ENCODE data around the gene RAB13.

RAB13 gene

DNA sequence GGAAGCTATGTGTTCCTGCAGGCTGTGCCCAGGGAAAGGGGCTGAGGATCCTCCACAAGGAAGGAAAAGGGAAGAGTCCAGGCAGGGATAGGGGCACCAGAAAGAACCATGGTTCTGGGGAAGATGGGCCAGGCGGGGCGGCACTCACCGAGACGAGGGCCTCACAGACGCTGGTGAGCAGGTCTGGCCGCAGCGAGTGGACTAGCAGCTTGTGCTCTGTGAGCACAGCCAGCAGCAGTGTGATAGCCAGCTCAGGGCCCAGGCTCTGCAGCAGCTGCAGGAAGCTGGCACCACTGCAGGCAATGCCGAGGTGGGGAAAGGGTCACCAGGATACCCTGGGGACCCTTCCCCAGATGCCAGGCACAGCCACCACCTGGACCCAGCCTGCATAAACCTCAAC lies 45.4 kb downstream of the RAB13 start:
- H3K79me2 ChIP-seq (ENCODE audit: low read length) = peaks cover 27% of the 10 kb centered on the region
- no peaks in the 10 kb centered on the region; the same call in none of the 2 replicates for H3K36me3 ChIP-seq (replicated peaks; ENCODE audit: insufficient read depth, low read length)
- DNase-seq = no peak
- no peak overlapping the region for H3K4me2 ChIP-seq (ENCODE audit: low read depth, low read length)
- TF ChIP-seq EZH2 (optimal IDR thresholded peaks at IDR 0.05; ENCODE audit: low read depth, low read length) = no peak
- no peak for TF ChIP-seq EZH2phosphoT487 (IDR thresholded peaks at IDR 0.05; ENCODE audit: low read length)
- TF ChIP-seq, protein P1, sequence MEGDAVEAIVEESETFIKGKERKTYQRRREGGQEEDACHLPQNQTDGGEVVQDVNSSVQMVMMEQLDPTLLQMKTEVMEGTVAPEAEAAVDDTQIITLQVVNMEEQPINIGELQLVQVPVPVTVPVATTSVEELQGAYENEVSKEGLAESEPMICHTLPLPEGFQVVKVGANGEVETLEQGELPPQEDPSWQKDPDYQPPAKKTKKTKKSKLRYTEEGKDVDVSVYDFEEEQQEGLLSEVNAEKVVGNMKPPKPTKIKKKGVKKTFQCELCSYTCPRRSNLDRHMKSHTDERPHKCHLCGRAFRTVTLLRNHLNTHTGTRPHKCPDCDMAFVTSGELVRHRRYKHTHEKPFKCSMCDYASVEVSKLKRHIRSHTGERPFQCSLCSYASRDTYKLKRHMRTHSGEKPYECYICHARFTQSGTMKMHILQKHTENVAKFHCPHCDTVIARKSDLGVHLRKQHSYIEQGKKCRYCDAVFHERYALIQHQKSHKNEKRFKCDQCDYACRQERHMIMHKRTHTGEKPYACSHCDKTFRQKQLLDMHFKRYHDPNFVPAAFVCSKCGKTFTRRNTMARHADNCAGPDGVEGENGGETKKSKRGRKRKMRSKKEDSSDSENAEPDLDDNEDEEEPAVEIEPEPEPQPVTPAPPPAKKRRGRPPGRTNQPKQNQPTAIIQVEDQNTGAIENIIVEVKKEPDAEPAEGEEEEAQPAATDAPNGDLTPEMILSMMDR (IDR thresholded peaks at IDR 0.05; ENCODE audit: low read length) = no peak
- H3F3A ChIP-seq (ENCODE audit: insufficient read depth, low read length) = peaks cover 11% of the 10 kb centered on the region; the same call in 1 of the 2 replicates
- H3K9me2 ChIP-seq (replicated peaks; ENCODE audit: insufficient read depth, low read length) = no peaks in the 10 kb centered on the region
- H3K27me3 ChIP-seq (replicated peaks; ENCODE audit: insufficient read depth, low read length) = no peaks in the 10 kb centered on the region
- no peak overlapping the region for H3K9ac ChIP-seq (ENCODE audit: low read length)
- H3K4me1 ChIP-seq (ENCODE audit: low read length) = no peaks in the 10 kb centered on the region; the same call in 1 of the 2 replicates
- no peak overlapping the region for H2AFZ ChIP-seq (ENCODE audit: low read length)
- no peak overlapping the region for H3K4me3 ChIP-seq (ENCODE audit: low read length)
- H3K27ac ChIP-seq (ENCODE audit: low read length) = no peak overlapping the region
- H3K9me3 ChIP-seq (replicated peaks; ENCODE audit: insufficient read depth, low read length) = no peaks in the 10 kb centered on the region
- H4K20me1 ChIP-seq (ENCODE audit: insufficient read depth, low read length) = no peaks in the 10 kb centered on the region

DNA sequence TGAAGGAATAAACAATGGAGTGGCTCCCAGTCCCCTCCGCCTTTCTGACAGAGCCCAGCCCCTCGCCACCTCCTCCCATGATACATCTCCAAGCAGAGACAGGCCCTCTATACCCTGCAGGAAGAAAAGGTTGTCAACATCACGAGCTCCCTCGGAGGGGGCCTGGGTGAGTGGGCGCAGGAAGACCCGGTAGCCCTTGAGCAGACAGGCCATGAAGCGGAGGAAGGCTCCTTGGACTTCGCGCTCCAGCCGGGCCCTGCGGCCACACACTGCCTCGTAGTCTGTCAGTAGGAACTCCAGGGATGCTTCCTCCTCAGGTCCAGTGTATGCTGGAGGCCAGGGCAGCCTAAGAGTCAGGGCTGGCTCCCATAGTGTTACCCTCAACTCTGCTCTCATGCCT lies 46.7 kb downstream of the RAB13 start:
- Histone ChIP-seq H4K20me1 (ENCODE audit: insufficient read depth, low read length) (no peaks in the 10 kb centered on the region), H3K27ac (ENCODE audit: low read length) (no peak overlapping the region), H3K36me3 (replicated peaks; ENCODE audit: insufficient read depth, low read length) (no peaks in the 10 kb centered on the region; the same call in none of the 2 replicates), H3F3A (ENCODE audit: insufficient read depth, low read length) (no peaks in the 10 kb centered on the region), H3K4me3 (ENCODE audit: low read length) (no peak overlapping the region), H3K9ac (ENCODE audit: low read length) (no peak overlapping the region), H3K4me1 (ENCODE audit: low read length) (no peaks in the 10 kb centered on the region), H3K79me2 (ENCODE audit: low read length) (peaks cover 14% of the 10 kb centered on the region), H2AFZ (ENCODE audit: low read length) (no peak overlapping the region), H3K4me2 (ENCODE audit: low read depth, low read length) (no peak overlapping the region), H3K9me2 (replicated peaks; ENCODE audit: insufficient read depth, low read length) (no peaks in the 10 kb centered on the region), H3K27me3 (replicated peaks; ENCODE audit: insufficient read depth, low read length) (no peaks in the 10 kb centered on the region), H3K9me3 (replicated peaks; ENCODE audit: insufficient read depth, low read length) (no peaks in the 10 kb centered on the region)
- no peak for TF ChIP-seq EZH2 (optimal IDR thresholded peaks at IDR 0.05; ENCODE audit: low read depth, low read length)
- DNase-seq = no peak

DNA sequence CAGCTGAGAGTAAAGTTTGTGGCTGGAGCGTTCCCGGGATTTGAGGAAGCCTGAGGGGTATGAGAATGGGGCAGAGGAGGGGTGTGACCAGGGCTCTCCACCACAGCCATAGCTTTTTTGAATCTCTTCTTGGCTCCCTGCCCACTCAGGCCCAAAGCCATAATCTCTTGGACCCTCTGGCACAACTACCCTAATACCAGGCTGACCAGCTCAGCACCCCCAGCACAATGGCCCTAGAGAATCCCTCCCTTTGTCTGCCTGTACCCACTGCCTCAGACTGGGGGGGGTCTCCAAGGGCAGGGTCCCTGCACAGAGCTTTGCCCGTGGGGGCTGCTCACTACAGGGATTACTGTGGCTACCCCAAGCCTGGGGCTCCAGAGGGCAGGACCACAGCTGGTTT lies 47.1 kb downstream of the RAB13 start:
- Histone ChIP-seq H3F3A (ENCODE audit: insufficient read depth, low read length) (no peaks in the 10 kb centered on the region), H3K4me2 (ENCODE audit: low read depth, low read length) (no peak overlapping the region), H3K79me2 (ENCODE audit: low read length) (peaks cover 9% of the 10 kb centered on the region), H3K9me3 (replicated peaks; ENCODE audit: insufficient read depth, low read length) (no peaks in the 10 kb centered on the region), H3K9me2 (replicated peaks; ENCODE audit: insufficient read depth, low read length) (no peaks in the 10 kb centered on the region), H4K20me1 (ENCODE audit: insufficient read depth, low read length) (no peaks in the 10 kb centered on the region), H3K4me3 (ENCODE audit: low read length) (no peak overlapping the region), H3K9ac (ENCODE audit: low read length) (no peak overlapping the region), H3K27me3 (replicated peaks; ENCODE audit: insufficient read depth, low read length) (no peaks in the 10 kb centered on the region), H3K36me3 (replicated peaks; ENCODE audit: insufficient read depth, low read length) (no peaks in the 10 kb centered on the region; the same call in none of the 2 replicates), H3K4me1 (ENCODE audit: low read length) (no peaks in the 10 kb centered on the region), H3K27ac (ENCODE audit: low read length) (no peak overlapping the region), H2AFZ (ENCODE audit: low read length) (no peak overlapping the region)
- DNase-seq = no peak
- TF ChIP-seq EZH2phosphoT487 (IDR thresholded peaks at IDR 0.05; ENCODE audit: low read length) = no peak
- TF ChIP-seq EZH2 (optimal IDR thresholded peaks at IDR 0.05; ENCODE audit: low read depth, low read length) = no peak
- TF ChIP-seq, protein P1 (IDR thresholded peaks at IDR 0.05; ENCODE audit: low read length) = no peak

DNA sequence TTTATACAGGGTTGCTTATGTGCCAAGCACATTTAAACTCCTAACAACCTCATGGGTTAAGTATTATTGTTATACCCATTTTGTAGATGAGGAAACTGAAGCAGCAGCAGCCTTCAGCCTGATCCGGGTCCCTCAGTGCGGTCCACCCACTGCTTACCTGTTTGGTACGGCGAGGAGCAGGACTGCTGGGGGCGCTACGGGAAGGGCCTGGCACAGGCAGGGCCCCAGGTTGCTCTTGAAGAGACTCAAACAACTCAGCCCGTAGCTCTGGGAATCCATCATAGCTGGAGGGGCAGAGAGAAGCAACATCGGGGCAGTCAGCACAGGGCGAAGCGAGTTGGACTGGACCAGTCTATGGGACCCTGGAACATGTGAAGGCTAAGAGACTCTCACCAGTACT lies 48.8 kb downstream of the RAB13 start:
- TF ChIP-seq EZH2 (optimal IDR thresholded peaks at IDR 0.05; ENCODE audit: low read depth, low read length) = no peak
- TF ChIP-seq, protein P1 (IDR thresholded peaks at IDR 0.05; ENCODE audit: low read length) = no peak
- no peak for TF ChIP-seq EZH2phosphoT487 (IDR thresholded peaks at IDR 0.05; ENCODE audit: low read length)
- no peaks in the 10 kb centered on the region for H3K9me2 ChIP-seq (replicated peaks; ENCODE audit: insufficient read depth, low read length)
- H3K9me3 ChIP-seq (replicated peaks; ENCODE audit: insufficient read depth, low read length) = no peaks in the 10 kb centered on the region
- H3K4me1 ChIP-seq (ENCODE audit: low read length) = no peaks in the 10 kb centered on the region
- no peak overlapping the region for H3K4me3 ChIP-seq (ENCODE audit: low read length)
- no peaks in the 10 kb centered on the region; the same call in none of the 2 replicates for H3K36me3 ChIP-seq (replicated peaks; ENCODE audit: insufficient read depth, low read length)
- H4K20me1 ChIP-seq (ENCODE audit: insufficient read depth, low read length) = no peaks in the 10 kb centered on the region
- DNase-seq = no peak
- no peaks in the 10 kb centered on the region for H3F3A ChIP-seq (ENCODE audit: insufficient read depth, low read length)
- H3K9ac ChIP-seq (ENCODE audit: low read length) = no peak overlapping the region
- no peaks in the 10 kb centered on the region for H3K27me3 ChIP-seq (replicated peaks; ENCODE audit: insufficient read depth, low read length)
- no peaks in the 10 kb centered on the region for H3K79me2 ChIP-seq (ENCODE audit: low read length)
- H3K4me2 ChIP-seq (ENCODE audit: low read depth, low read length) = no peak overlapping the region
- no peak overlapping the region for H2AFZ ChIP-seq (ENCODE audit: low read length)
- H3K27ac ChIP-seq (ENCODE audit: low read length) = no peak overlapping the region
